ENCODE results near the gene NOL9.

Gene NOL9

GRCh38 chr1:6546326-6546725 lies 8.0 kb downstream of the NOL9 start:
- Histone ChIP-seq H3K9me3 (ENCODE audit: insufficient read depth, low read length) (no peaks in the 10 kb centered on the region), H3K9ac (ENCODE audit: insufficient read length, low read depth) (no peak overlapping the region), H3K4me3 (ENCODE audit: insufficient read length, low read depth) (no peak overlapping the region), H3K36me3 (ENCODE audit: insufficient read depth, insufficient read length, low read length) (peaks cover 73% of the 10 kb centered on the region), H3K27me3 (ENCODE audit: insufficient read depth, insufficient read length) (no peaks in the 10 kb centered on the region), H3K4me1 (ENCODE audit: insufficient read depth, insufficient read length) (no peaks in the 10 kb centered on the region)
- no peak for DNase-seq (ENCODE audit: low read depth, low spot score)
- TF ChIP-seq SUZ12 (IDR thresholded peaks at IDR 0.05; ENCODE audit: extremely low read depth, insufficient read depth, insufficient read length) (no peak), ZNF274 (IDR thresholded peaks at IDR 0.05; ENCODE audit: low read depth, low read length) (no peak), YY1 (IDR thresholded peaks at IDR 0.05; ENCODE audit: insufficient read depth, insufficient read length) (no peak)

DNA sequence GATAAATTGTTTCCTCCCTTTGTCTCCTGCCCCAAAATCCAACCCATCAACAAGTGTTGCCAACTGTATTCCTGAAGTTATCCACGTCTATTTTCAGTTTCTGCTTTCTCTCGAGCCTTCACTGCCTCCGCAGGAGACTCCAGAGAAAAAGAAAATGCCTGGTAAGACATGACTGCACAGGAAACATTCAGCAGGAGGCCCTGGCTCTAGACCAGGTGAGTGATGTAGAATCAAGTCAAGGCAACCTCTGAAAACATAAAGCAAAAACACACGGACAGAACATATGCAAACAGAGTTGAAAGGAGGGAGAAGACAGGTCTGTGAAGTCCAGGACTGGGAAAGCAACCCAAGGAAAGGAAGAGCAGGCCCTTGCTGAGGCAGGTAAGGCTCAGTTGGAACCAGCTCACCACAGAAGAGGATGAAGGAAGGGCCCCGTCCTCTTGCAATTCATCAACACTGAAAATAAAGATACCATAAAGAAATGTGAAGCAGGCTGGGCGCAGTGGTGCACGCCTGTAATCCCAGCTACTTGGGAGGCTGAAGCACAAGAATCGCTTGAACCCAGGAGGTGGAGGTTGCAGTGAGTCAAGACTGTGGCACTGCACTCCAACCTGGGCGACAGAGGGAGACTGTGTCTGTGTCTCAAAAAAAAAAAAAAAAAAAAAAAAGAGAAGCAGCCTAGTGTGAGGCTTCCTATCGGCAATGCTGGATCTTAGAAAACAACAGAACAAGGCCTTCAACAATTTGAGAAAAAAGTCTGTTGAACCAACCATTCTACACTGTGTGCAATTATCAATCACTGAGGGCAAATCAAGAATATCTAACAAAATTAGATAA lies 8.8 kb downstream of the NOL9 start:
- Histone ChIP-seq H3K27me3 (ENCODE audit: insufficient read depth, insufficient read length) (no peaks in the 10 kb centered on the region), H3K9ac (ENCODE audit: insufficient read length, low read depth) (no peak overlapping the region), H3K4me3 (ENCODE audit: insufficient read length, low read depth) (no peak overlapping the region), H3K4me1 (ENCODE audit: insufficient read depth, insufficient read length) (no peaks in the 10 kb centered on the region), H3K9me3 (ENCODE audit: insufficient read depth, low read length) (no peaks in the 10 kb centered on the region), H3K36me3 (ENCODE audit: insufficient read depth, insufficient read length, low read length) (peaks cover 69% of the 10 kb centered on the region)
- TF ChIP-seq SUZ12 (IDR thresholded peaks at IDR 0.05; ENCODE audit: extremely low read depth, insufficient read depth, insufficient read length) (no peak), YY1 (IDR thresholded peaks at IDR 0.05; ENCODE audit: insufficient read depth, insufficient read length) (no peak), ZNF274 (IDR thresholded peaks at IDR 0.05; ENCODE audit: low read depth, low read length) (no peak)
- no peak for DNase-seq (ENCODE audit: low read depth, low spot score)

DNA sequence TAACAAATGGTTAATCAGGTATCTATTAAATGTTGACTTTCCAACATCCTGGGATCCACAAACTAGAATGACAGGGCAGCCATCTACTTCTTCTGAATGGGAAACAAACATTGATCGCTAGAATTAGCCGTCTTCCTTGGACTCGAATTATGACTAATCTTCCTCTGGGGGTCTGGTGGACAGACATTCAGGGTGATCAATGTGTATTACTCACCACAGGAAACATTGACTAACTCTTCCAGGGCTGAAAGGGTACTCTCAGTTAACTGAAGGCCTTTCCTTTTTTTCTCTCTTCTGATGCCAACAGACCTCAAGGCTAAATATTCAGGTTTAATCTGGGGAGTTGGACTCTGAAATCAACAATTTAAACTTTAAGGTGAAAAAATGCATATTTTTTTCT lies 9.5 kb downstream of the NOL9 start:
- no peak overlapping the region for H3K9ac ChIP-seq (ENCODE audit: insufficient read length, low read depth)
- DNase-seq (ENCODE audit: low read depth, low spot score): no peak
- peaks cover 68% of the 10 kb centered on the region for H3K36me3 ChIP-seq (ENCODE audit: insufficient read depth, insufficient read length, low read length)

DNA sequence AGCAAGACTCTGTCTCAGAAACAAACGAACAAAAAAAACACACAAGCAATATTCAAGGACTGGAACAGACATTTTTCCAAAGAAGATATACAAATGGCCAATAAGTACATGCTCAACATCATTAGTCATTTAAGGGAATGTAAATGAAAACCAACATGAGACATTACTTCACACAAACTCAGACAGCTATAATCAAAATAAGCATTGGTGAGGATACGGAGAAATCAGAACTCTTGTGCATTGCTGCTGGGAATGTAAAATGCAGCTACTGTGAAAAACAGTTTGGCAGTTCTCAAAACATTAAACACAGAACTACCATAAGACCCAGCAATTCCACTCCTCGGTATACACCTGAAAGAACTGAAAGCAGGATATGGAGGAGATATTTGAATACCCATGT lies 15.4 kb downstream of the NOL9 start:
- no peaks in the 10 kb centered on the region for H3K4me1 ChIP-seq (ENCODE audit: insufficient read depth, insufficient read length)
- H3K4me3 ChIP-seq (ENCODE audit: insufficient read length, low read depth): no peak overlapping the region
- no peaks in the 10 kb centered on the region for H3K27me3 ChIP-seq (ENCODE audit: insufficient read depth, insufficient read length)
- no peak for DNase-seq (ENCODE audit: low read depth, low spot score)
- no peak overlapping the region for H3K9ac ChIP-seq (ENCODE audit: insufficient read length, low read depth)
- no peaks in the 10 kb centered on the region for H3K9me3 ChIP-seq (ENCODE audit: insufficient read depth, low read length)
- TF ChIP-seq ZNF274 (IDR thresholded peaks at IDR 0.05; ENCODE audit: low read depth, low read length) (no peak), YY1 (IDR thresholded peaks at IDR 0.05; ENCODE audit: insufficient read depth, insufficient read length) (no peak), SUZ12 (IDR thresholded peaks at IDR 0.05; ENCODE audit: extremely low read depth, insufficient read depth, insufficient read length) (no peak)
- peaks cover 45% of the 10 kb centered on the region for H3K36me3 ChIP-seq (ENCODE audit: insufficient read depth, insufficient read length, low read length)

More for the DNA sequence above, 9.5 kb downstream of the NOL9 start:
- no peak overlapping the region for H3K4me3 ChIP-seq (ENCODE audit: insufficient read length, low read depth)
- no peaks in the 10 kb centered on the region for H3K27me3 ChIP-seq (ENCODE audit: insufficient read depth, insufficient read length)
- TF ChIP-seq SUZ12 (IDR thresholded peaks at IDR 0.05; ENCODE audit: extremely low read depth, insufficient read depth, insufficient read length) (no peak), YY1 (IDR thresholded peaks at IDR 0.05; ENCODE audit: insufficient read depth, insufficient read length) (no peak), ZNF274 (IDR thresholded peaks at IDR 0.05; ENCODE audit: low read depth, low read length) (no peak)
- no peaks in the 10 kb centered on the region for H3K4me1 ChIP-seq (ENCODE audit: insufficient read depth, insufficient read length)
- H3K9me3 ChIP-seq (ENCODE audit: insufficient read depth, low read length): no peaks in the 10 kb centered on the region

DNA sequence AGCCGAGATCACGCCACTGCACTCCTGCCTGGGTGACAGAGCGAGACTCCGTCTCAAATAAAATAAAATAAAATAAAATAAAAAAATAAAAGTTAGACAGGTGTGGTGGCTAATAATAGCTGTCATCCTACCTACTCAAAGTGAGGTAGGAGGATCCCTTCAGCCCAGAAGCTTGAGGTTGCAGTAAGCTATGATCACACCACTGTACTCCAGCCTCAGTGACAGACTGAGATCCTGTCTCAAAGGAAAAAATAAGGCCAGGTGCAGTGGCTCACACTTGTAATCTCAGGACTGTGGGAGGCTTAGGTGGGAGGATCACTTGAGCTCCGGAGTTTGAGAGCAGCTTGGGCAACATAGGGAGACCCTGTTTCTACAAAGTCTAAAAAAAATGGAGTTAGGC lies 18.0 kb downstream of the NOL9 start:
- no peak for DNase-seq (ENCODE audit: low read depth, low spot score)
- Histone ChIP-seq H3K27me3 (ENCODE audit: insufficient read depth, insufficient read length) (no peaks in the 10 kb centered on the region), H3K9ac (ENCODE audit: insufficient read length, low read depth) (no peak overlapping the region), H3K9me3 (ENCODE audit: insufficient read depth, low read length) (no peaks in the 10 kb centered on the region), H3K4me3 (ENCODE audit: insufficient read length, low read depth) (no peak overlapping the region), H3K4me1 (ENCODE audit: insufficient read depth, insufficient read length) (no peaks in the 10 kb centered on the region), H3K36me3 (ENCODE audit: insufficient read depth, insufficient read length, low read length) (peaks cover 60% of the 10 kb centered on the region)
- TF ChIP-seq SUZ12 (IDR thresholded peaks at IDR 0.05; ENCODE audit: extremely low read depth, insufficient read depth, insufficient read length) (no peak), YY1 (IDR thresholded peaks at IDR 0.05; ENCODE audit: insufficient read depth, insufficient read length) (no peak), ZNF274 (IDR thresholded peaks at IDR 0.05; ENCODE audit: low read depth, low read length) (no peak)

DNA sequence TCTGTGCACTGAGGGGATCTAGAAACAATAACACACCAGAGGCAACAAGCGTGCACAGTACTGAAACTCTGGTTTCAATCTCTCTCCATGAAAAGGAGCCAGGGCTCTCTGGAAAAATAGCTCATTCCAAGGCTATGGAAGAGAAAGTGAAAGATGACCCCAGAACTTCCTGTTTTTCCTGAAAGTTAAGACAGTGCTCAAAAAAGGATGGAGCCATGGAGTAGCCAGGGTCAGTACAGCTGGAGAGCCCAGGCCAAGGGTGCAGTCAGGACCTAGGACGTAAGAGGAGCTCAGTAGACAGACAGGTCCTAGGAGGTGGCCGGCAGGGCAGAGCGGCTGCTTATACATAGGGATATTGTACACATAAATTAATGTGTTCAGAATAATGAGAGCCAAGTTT lies 19.1 kb downstream of the NOL9 start:
- H3K36me3 ChIP-seq (ENCODE audit: insufficient read depth, insufficient read length, low read length): peaks cover 64% of the 10 kb centered on the region
- H3K9ac ChIP-seq (ENCODE audit: insufficient read length, low read depth): no peak overlapping the region
- no peaks in the 10 kb centered on the region for H3K4me1 ChIP-seq (ENCODE audit: insufficient read depth, insufficient read length)
- no peaks in the 10 kb centered on the region for H3K9me3 ChIP-seq (ENCODE audit: insufficient read depth, low read length)
- no peak for TF ChIP-seq YY1 (IDR thresholded peaks at IDR 0.05; ENCODE audit: insufficient read depth, insufficient read length)
- no peak for TF ChIP-seq SUZ12 (IDR thresholded peaks at IDR 0.05; ENCODE audit: extremely low read depth, insufficient read depth, insufficient read length)
- no peak for TF ChIP-seq ZNF274 (IDR thresholded peaks at IDR 0.05; ENCODE audit: low read depth, low read length)
- no peak for DNase-seq (ENCODE audit: low read depth, low spot score)
- H3K4me3 ChIP-seq (ENCODE audit: insufficient read length, low read depth): no peak overlapping the region
- no peaks in the 10 kb centered on the region for H3K27me3 ChIP-seq (ENCODE audit: insufficient read depth, insufficient read length)

GRCh38 chr1:6534248-6534822 lies 20.0 kb downstream of the NOL9 start:
- Histone ChIP-seq H3K4me3 (ENCODE audit: insufficient read length, low read depth) (no peak overlapping the region), H3K27me3 (ENCODE audit: insufficient read depth, insufficient read length) (no peaks in the 10 kb centered on the region), H3K9me3 (ENCODE audit: insufficient read depth, low read length) (no peaks in the 10 kb centered on the region), H3K36me3 (ENCODE audit: insufficient read depth, insufficient read length, low read length) (peaks cover 66% of the 10 kb centered on the region), H3K4me1 (ENCODE audit: insufficient read depth, insufficient read length) (no peaks in the 10 kb centered on the region), H3K9ac (ENCODE audit: insufficient read length, low read depth) (no peak overlapping the region)
- TF ChIP-seq SUZ12 (IDR thresholded peaks at IDR 0.05; ENCODE audit: extremely low read depth, insufficient read depth, insufficient read length) (no peak), ZNF274 (IDR thresholded peaks at IDR 0.05; ENCODE audit: low read depth, low read length) (no peak), YY1 (IDR thresholded peaks at IDR 0.05; ENCODE audit: insufficient read depth, insufficient read length) (no peak)
- no peak for DNase-seq (ENCODE audit: low read depth, low spot score)
